SK-N-SH (cell line): ENCODE measurements around the gene MALRD1. TPM values are rescaled to one million over a fixed set of nuclear protein-coding genes. Genes with fewer than 3 reads are reported as not detected.

Experiments used
- CTCF ChIA-PET: fragments of 300-600, 350-600 bp; formaldehyde crosslinking; extraction: SDS; loops from one replicate; lab custom pipeline; 2021; lab: Yijun Ruan, JAX
- POLR2A ChIA-PET: fragments of 350-600 bp; sonication (Branson Sonifier 250); formaldehyde crosslinking; extraction: SDS; loops from one replicate; lab custom pipeline; 2020; ENCODE audit warnings: antibody characterized with exemption, inconsistent platforms; lab: Yijun Ruan, JAX
- DNase-seq: peaks from one replicate; pipeline ENCODE4 v3.0.0; 2012
- H2AFZ ChIP-seq: fragments of 200-600 bp; sonication (generic); 2 replicates; pipeline ENCODE4 v1.8.1; 2016; ENCODE audit warnings: antibody characterized with exemption, mild to moderate bottlenecking, low read depth
- H3F3A ChIP-seq: fragments of 200-600 bp; sonication (generic); replicated peaks from 2 replicates; pipeline ENCODE3; 2016; ENCODE audit warnings: antibody characterized with exemption, mild to moderate bottlenecking; ENCODE audit not compliant: insufficient read depth
- H3K27ac ChIP-seq, 2 experiments: fragments of 200-500 bp in 1 of 2; fragments of 200-600 bp in 1 of 2; sonication (Bioruptor generic) in 1 of 2; sonication (generic), shearing (Covaris generic) in 1 of 2; 2 replicates each; pipeline versions ENCODE4 v1.5.1 to v1.6.1; 2014 to 2016; ENCODE audit warnings: low read depth in 2 of 2, inconsistent platforms in 1 of 2, low read length in 1 of 2, mild to moderate bottlenecking in 1 of 2, mixed read lengths in 1 of 2
- H3K27me3 ChIP-seq: fragments of 200-600 bp; sonication (generic), shearing (Covaris generic); 2 replicates; pipeline ENCODE4 v1.6.1; 2016; ENCODE audit warnings: mixed run types; ENCODE audit not compliant: insufficient read depth
- H3K36me3 ChIP-seq, 2 experiments: fragments of 200-500 bp in 1 of 2; fragments of 200-600 bp in 1 of 2; sonication (Bioruptor generic) in 1 of 2; sonication (generic) in 1 of 2; replicated peaks in 1 of 2; 2 replicates each; pipeline versions ENCODE3 to v1.5.1; 2014 to 2016; ENCODE audit warnings: low read length in 1 of 2, mild to moderate bottlenecking in 1 of 2; ENCODE audit not compliant: insufficient read depth in 2 of 2, control insufficient read depth in 1 of 2
- H3K4me1 ChIP-seq, 2 experiments: fragments of 200-500 bp in 1 of 2; fragments of 200-600 bp in 1 of 2; sonication (Bioruptor generic) in 1 of 2; sonication (generic), shearing (Covaris generic) in 1 of 2; 2 replicates each; pipeline versions ENCODE4 v1.5.1 to v1.6.1; 2014 to 2016; ENCODE audit warnings: low read depth in 1 of 2, low read length in 1 of 2, mixed run types in 1 of 2; ENCODE audit not compliant: insufficient read depth in 2 of 2, control insufficient read depth in 1 of 2
- H3K4me2 ChIP-seq: fragments of 200-600 bp; sonication (generic), shearing (Covaris generic); 2 replicates; pipeline ENCODE4 v1.6.1; 2017; ENCODE audit warnings: mixed run types
- H3K4me3 ChIP-seq, 2 experiments: fragments of 200-500 bp in 1 of 2; fragments of 200-600 bp in 1 of 2; sonication (Bioruptor generic) in 1 of 2; sonication (generic), shearing (Covaris generic) in 1 of 2; 2 replicates each; pipeline versions ENCODE4 v1.5.1 to v1.8.1; 2014 to 2016; ENCODE audit warnings: low read depth in 2 of 2, inconsistent platforms in 1 of 2, low read length in 1 of 2, mild to moderate bottlenecking in 1 of 2, mixed read lengths in 1 of 2, moderate library complexity in 1 of 2
- H3K79me2 ChIP-seq: fragments of 200-600 bp; sonication (generic); 2 replicates; pipeline ENCODE4 v1.8.1; 2017; ENCODE audit warnings: mild to moderate bottlenecking; ENCODE audit not compliant: insufficient read depth
- H3K9ac ChIP-seq: fragments of 200-600 bp; sonication (generic); 2 replicates; pipeline ENCODE4 v1.6.1; 2017; ENCODE audit warnings: mixed run types
- H3K9me2 ChIP-seq: fragments of 200-600 bp; sonication (generic); 2 replicates; pipeline ENCODE4 v1.6.1; 2017; ENCODE audit warnings: mixed run types
- H3K9me3 ChIP-seq: fragments of 200-600 bp; sonication (generic); 2 replicates; pipeline ENCODE4 v1.6.1; 2017; ENCODE audit warnings: mixed run types, mild to moderate bottlenecking, moderate library complexity
- H4K20me1 ChIP-seq: fragments of 200-600 bp; sonication (generic); 2 replicates; pipeline ENCODE4 v1.6.1; 2017; ENCODE audit warnings: mild to moderate bottlenecking, mixed run types; ENCODE audit not compliant: insufficient read depth
- ELF1 ChIP-seq: IDR thresholded peaks from 2 replicates; pipeline ENCODE4 v1.4.0; 2012
- EP300 ChIP-seq, 2 experiments: IDR thresholded peaks; 2 replicates each; pipeline versions ENCODE4 v1.4.0 to v1.6.1; 2012; ENCODE audit warnings: borderline replicate concordance in 1 of 2, low read depth in 1 of 2, low read length in 1 of 2
- FOSL2 ChIP-seq: IDR thresholded peaks from 2 replicates; pipeline ENCODE4 v1.4.0; 2012; ENCODE audit warnings: low read depth, mild to moderate bottlenecking, moderate library complexity, borderline replicate concordance
- FOXM1 ChIP-seq: IDR thresholded peaks from 2 replicates; pipeline ENCODE4 v1.4.0; 2012; ENCODE audit warnings: low read depth, mild to moderate bottlenecking
- GATA2 ChIP-seq: sonication (generic); formaldehyde crosslinking; IDR thresholded peaks from 2 replicates; pipeline ENCODE4 v1.5.0; 2020; ENCODE audit warnings: mild to moderate bottlenecking, missing genetic modification reagents
- RAD21 ChIP-seq: IDR thresholded peaks from 2 replicates; pipeline ENCODE4 v1.6.1; 2012; ENCODE audit warnings: mild to moderate bottlenecking, low read length
- RCOR1 ChIP-seq: fragments of 150-350 bp; IDR thresholded peaks from 2 replicates; pipeline ENCODE4 v1.6.1; 2017; ENCODE audit warnings: antibody characterized with exemption, low read length
- RFX5 ChIP-seq: IDR thresholded peaks from 2 replicates; pipeline ENCODE4 v1.6.1; 2012; ENCODE audit warnings: mild to moderate bottlenecking, improper control_type of control experiment, low read length
- SMC3 ChIP-seq: IDR thresholded peaks from 2 replicates; pipeline ENCODE4 v1.6.1; 2012; ENCODE audit warnings: low read depth, low read length, improper control_type of control experiment
- YY1 ChIP-seq: IDR thresholded peaks from 2 replicates; pipeline ENCODE4 v1.4.0; 2012; ENCODE audit warnings: low read depth, mild to moderate bottlenecking
- ZBTB33 ChIP-seq: IDR thresholded peaks from 2 replicates; pipeline ENCODE4 v1.4.0; 2012; ENCODE audit warnings: low read depth, borderline replicate concordance
- WGBS: methylation state at CpG from one replicate; pipeline ENCODE4 v1.1.6; 2017; ENCODE audit warnings: low lambda C conversion rate; 5-methylcytosine and 5-hydroxymethylcytosine counted together
- polyA plus RNA-seq, 3 experiments: library from polyadenylated mRNA; depleted of rRNA; stranded (reverse); fragments of >200 nt; gene quantifications; 2 replicates each; pipeline ENCODE4 v1.2.3, GENCODE V29; 2012
- TF ChIP-seq, protein P1 (sequence below): fragments of 150-350 bp; IDR thresholded peaks from 2 replicates; pipeline ENCODE4 v1.6.1; 2016; ENCODE audit warnings: mild to moderate bottlenecking, low read depth, low read length

Gene MALRD1
- polyA plus RNA-seq, 1 of the 3 experiments (the other 2 are of a cell fraction): not detected

- 22% methylated on average over 1 of the region's 1 CpG for WGBS
- H3K9me3 ChIP-seq: peaks cover 9% of the 10 kb centered on the region; the same call in 1 of the 2 replicates
- DNase-seq: peak; percentile 28
- no peaks in the 10 kb centered on the region for H3K79me2 ChIP-seq
- H3K9ac ChIP-seq: no peak overlapping the region
- no peak overlapping the region for H3K4me3 ChIP-seq
- TF ChIP-seq FOSL2 (no peak), GATA2 (CRISPR knock-in tag) (peak; percentile 61), RCOR1 (0 out of 2 replicates have a peak, but pooled peaks have one; percentile 17), RAD21 (no peak), ZBTB33 (no peak), EP300 (IDR thresholded peaks at IDR 0.05; ENCODE audit: borderline replicate concordance in 1 of 2, low read depth in 1 of 2, low read length in 1 of 2) (peak in 1 of 2 experiments; percentile 65; a peak in 2 of 4 replicates), SMC3 (no peak)
- H3K9me2 ChIP-seq: 0 out of 2 replicates have a peak, but pooled peaks cover 3% of the 10 kb centered on the region
- H2AFZ ChIP-seq: no peak overlapping the region
- ChIA-PET POLR2A (no interaction called here), CTCF (interaction anchor here (0.5 kb wide), 1 partner anchor 25 kb away, joined by 3 read pairs; no protein-coding TSS in a partner anchor)
- H4K20me1 ChIP-seq: no peaks in the 10 kb centered on the region
- no peak overlapping the region for H3K4me2 ChIP-seq
- no peak overlapping the region for H3K27ac ChIP-seq
- no peaks in the 10 kb centered on the region for H3K27me3 ChIP-seq
- H3K4me1 ChIP-seq: peaks cover 0 to 2% of the 10 kb centered on the region in 2 experiments; a peak in 2 of 4 replicates
- no peaks in the 10 kb centered on the region for H3F3A ChIP-seq
- H3K36me3 ChIP-seq: no peaks in the 10 kb centered on the region
Measured at GRCh38 chr10:19111501-19112267, 63.1 kb downstream of the MALRD1 start.

DNA sequence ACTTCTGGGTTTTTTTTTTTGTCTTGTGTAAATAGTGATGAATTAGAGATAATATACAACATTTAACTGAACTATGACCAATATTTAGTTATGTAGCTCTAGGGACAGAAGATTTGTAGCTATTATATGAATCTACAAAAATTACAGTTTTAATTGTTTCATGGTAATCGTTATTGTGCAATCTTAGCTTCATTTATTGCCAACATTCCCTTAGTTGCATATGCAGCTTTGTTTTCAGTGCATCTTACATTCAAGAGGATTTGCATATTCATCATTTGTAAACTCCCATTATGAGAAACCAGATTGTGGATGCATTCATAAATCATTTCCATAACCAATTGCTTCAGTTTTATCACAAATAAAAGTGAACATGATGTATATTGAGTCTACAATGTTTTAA lies 68.8 kb downstream of the MALRD1 start:
- CTCF ChIA-PET: no interaction called here
- TF ChIP-seq RCOR1 (no peak), RFX5 (no peak), YY1 (no peak), FOXM1 (no peak), SMC3 (no peak), ELF1 (no peak)
- TF ChIP-seq, protein P1, sequence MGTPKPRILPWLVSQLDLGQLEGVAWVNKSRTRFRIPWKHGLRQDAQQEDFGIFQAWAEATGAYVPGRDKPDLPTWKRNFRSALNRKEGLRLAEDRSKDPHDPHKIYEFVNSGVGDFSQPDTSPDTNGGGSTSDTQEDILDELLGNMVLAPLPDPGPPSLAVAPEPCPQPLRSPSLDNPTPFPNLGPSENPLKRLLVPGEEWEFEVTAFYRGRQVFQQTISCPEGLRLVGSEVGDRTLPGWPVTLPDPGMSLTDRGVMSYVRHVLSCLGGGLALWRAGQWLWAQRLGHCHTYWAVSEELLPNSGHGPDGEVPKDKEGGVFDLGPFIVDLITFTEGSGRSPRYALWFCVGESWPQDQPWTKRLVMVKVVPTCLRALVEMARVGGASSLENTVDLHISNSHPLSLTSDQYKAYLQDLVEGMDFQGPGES: no peak
- TF ChIP-seq, all 33 proteins: peak for 0
- Histone ChIP-seq H3F3A (no peaks in the 10 kb centered on the region), H3K27ac (no peak overlapping the region), H3K4me2 (no peak overlapping the region), H3K9me2 (no peaks in the 10 kb centered on the region), H2AFZ (no peak overlapping the region), H3K27me3 (no peaks in the 10 kb centered on the region), H4K20me1 (no peaks in the 10 kb centered on the region), H3K4me1 (no peaks in the 10 kb centered on the region), H3K4me3 (no peak overlapping the region), H3K79me2 (no peaks in the 10 kb centered on the region), H3K9ac (no peak overlapping the region), H3K9me3 (no peaks in the 10 kb centered on the region), H3K36me3 (no peaks in the 10 kb centered on the region)
- POLR2A ChIA-PET: no interaction called here
- 23% methylated on average over 1 of the region's 1 CpG for WGBS
- DNase-seq: no peak
